ENCODE results near the gene FITM1.

The FITM1 gene

GRCh38 chr14:24160850-24161804 is 30.7 kb downstream of the FITM1 start, which contains the start of gene IRF9:
Gene IRF9, plus strand, starts transcription at chr14:24161265. Its CDS starts 880 bp downstream, at chr14:24162145.
- peak; percentile 80 for DNase-seq (ENCODE audit: low read depth)

DNA sequence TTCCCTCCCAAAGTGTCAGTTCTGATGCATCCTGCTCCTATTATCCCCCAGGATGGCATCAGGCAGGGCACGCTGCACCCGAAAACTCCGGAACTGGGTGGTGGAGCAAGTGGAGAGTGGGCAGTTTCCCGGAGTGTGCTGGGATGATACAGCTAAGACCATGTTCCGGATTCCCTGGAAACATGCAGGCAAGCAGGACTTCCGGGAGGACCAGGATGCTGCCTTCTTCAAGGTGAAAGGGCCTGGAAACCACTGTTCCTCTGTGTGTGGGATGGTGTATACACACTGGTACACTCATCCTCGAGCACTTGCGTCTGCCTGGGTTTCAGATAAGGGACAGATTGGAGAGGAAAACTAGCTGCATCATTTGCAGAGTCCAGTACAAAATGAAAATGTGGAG is 31.6 kb downstream of the FITM1 start:
- no peak for DNase-seq (ENCODE audit: low read depth)

DNA sequence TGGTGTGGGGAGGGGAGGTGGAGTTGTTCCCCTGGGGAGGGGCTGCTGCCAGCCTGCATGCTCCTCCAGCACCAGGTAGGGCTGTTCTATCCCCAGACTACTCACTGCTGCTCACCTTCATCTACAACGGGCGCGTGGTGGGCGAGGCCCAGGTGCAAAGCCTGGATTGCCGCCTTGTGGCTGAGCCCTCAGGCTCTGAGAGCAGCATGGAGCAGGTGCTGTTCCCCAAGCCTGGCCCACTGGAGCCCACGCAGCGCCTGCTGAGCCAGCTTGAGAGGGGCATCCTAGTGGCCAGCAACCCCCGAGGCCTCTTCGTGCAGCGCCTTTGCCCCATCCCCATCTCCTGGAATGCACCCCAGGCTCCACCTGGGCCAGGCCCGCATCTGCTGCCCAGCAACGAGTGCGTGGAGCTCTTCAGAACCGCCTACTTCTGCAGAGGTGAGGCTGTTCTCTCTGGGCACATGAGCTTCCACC is 34.1 kb downstream of the FITM1 start:
- DNase-seq (ENCODE audit: low read depth), result no peak

DNA sequence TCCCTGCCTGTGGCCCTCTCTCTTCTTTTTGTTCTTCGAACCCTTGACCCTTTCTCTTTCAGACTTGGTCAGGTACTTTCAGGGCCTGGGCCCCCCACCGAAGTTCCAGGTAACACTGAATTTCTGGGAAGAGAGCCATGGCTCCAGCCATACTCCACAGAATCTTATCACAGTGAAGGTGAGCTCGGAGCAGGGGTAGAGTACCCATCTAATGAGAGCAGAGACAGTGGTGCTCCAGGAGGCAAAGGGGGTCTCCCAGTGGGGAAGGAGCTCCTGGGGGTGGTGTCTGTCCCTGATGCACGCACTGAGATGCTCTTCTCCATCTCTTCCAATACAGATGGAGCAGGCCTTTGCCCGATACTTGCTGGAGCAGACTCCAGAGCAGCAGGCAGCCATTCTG is 35.3 kb downstream of the FITM1 start:
- DNase-seq (ENCODE audit: low read depth), result no peak

DNA sequence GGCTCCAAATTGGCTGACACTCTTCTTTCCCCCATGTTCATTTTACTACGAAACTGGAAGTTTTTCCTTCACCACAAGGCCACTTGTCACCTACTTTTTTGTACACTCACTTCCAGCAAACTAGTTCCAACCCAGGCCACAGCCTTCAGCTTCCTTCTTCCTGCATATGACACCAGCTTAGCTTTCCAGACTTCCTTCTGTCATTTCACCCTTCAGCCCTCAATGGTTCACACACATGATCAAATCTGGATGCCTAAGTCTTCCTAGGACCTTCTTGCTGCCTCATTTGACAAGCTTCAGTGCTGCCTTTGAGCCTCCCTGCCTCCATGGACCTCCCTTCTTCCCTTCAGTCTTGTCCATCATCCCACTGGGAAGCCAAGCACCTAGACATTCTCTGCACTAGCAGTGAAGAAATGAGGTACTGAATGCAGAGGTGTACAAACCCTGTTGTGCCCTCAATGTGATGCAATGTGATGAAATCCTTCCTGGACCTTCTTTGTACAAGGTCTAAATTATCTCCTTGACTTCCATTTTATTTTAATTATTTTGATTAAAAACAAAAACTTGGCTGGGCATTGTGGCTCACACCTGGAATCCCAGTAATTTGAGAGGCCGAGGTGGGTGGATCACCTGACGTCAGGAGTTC is 37.1 kb downstream of the FITM1 start:
- DNase-seq (ENCODE audit: low read depth), result no peak

GRCh38 chr14:24171422-24172260 is 41.2 kb downstream of the FITM1 start, which contains the start of gene REC8:
Gene REC8, plus strand, starts transcription at chr14:24172080. Its CDS starts 473 bp downstream, at chr14:24172553.
- no peak for DNase-seq (ENCODE audit: low read depth)

DNA sequence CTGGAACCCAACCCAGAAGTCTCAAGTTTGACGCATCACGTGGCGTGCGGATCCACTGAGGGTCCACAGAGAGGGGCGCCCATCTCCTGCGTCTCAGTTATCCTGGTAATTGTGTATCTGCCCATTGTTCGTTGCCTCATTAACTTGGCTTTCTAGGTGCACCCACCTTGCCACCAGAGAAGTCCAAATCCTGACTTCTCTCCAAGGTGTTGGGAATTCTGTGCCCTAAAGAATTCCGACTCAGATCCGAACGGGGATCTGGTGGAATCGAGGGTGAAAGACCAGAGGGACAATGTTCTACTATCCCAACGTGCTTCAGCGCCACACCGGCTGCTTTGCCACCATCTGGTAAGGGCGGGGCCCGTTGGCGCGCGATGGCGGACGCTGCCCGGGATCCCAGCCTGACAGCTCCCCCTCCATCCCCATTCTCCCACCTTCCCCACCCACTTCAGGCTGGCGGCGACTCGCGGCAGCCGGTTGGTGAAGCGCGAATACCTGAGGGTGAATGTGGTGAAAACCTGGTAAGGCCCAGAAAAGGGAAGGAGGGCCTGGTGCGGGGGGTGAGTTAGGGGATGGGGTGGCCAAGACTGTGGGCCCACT is 41.9 kb downstream of the FITM1 start:
- DNase-seq (ENCODE audit: low read depth), result no peak

- DNase-seq (ENCODE audit: low read depth), result no peak
Measured at GRCh38 chr14:24172871-24173281, 42.4 kb downstream of the FITM1 start.

DNA sequence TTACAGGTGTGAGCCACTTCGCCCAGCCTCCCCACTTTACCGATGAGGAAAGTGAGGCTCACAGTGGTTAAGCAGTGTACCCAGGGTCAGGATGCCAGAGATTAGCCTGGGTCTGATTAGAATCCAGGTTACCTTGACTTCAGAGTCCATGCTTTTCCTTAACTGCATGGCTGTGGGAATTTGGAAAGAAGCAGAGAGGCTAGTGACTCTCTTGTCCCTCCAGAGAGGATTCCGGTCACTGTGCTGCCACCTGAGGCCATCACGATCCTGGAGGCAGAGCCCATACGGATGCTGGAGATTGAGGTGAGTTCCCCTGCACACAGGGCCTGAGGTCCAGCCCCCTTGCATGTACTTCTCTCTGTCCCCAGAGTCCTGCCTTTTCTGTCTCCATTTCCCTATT is 46.1 kb downstream of the FITM1 start:
- no peak for DNase-seq (ENCODE audit: low read depth)

DNA sequence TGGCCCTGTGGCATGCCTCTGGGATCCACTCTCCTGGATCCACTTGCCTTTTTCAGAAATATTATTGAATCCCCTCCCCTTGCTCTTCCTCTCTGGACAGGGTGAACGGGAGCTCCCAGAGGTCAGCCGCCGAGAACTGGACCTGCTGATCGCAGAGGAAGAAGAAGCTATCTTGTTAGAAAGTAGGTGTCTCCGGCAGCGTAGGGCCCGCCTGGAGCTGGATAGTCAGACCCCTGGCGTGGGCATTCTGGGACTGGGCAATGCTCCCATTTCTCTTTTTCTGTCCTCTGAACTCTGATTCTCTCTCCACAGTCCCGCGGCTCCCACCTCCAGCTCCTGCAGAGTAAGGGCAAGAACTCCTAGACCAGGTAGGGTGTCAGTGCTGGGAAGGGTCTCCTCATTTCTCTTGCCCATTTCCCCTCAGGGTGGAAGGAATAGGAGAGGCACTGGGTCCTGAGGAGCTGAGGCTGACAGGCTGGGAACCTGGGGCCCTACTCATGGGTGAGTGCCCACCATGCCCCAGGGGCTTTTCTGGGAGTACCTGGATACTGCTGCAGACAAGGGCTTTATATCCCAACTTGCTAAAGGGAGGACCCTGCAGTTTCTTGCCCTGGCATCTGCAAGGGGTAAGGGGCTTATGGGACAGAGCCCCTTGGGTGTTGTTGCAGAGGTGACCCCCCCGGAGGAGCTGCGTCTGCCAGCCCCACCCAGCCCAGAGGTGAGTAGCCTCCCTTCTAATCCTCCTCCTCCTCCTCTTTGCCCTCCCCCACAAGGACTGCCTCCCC is 46.8 kb downstream of the FITM1 start:
- no peak for DNase-seq (ENCODE audit: low read depth)

- DNase-seq (ENCODE audit: low read depth), result no peak
Measured at GRCh38 chr14:24177891-24178290, 47.4 kb downstream of the FITM1 start.

DNA sequence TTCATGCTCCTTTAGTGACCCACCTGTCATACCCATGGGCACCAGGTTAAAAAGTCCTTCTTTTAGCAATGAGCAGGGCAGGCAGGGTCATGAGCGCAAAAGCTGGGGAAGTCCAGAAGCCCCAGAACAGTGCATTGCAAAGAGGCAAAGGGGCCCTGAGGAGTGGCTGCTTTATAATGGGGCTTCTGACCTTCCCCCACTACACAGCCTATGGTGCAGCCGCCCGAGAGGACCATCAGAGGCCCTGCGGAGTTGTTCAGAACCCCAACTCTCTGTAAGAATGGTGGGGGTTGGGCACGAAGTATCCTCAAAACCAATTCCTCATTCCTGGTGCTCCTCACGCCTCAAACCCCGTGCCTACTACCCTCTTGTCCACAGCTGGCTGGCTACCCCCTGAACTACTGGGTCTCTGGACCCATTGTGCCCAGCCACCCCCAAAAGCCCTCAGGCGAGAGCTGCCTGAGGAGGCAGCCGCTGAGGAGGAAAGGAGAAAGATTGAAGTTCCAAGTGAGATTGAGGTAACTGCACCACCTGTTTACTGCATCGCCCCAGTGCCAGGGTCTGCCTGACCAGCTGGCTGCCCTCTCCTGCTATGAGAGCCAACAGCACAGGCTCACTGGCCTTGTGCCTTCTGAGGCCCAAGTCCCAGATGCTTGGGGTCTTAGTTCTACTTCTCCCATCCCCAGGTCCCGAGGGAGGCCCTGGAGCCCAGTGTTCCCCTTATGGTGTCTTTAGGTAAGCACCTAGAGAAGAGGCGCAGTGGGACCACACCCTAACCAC is 48.1 kb downstream of the FITM1 start:
- no peak for DNase-seq (ENCODE audit: low read depth)

DNA sequence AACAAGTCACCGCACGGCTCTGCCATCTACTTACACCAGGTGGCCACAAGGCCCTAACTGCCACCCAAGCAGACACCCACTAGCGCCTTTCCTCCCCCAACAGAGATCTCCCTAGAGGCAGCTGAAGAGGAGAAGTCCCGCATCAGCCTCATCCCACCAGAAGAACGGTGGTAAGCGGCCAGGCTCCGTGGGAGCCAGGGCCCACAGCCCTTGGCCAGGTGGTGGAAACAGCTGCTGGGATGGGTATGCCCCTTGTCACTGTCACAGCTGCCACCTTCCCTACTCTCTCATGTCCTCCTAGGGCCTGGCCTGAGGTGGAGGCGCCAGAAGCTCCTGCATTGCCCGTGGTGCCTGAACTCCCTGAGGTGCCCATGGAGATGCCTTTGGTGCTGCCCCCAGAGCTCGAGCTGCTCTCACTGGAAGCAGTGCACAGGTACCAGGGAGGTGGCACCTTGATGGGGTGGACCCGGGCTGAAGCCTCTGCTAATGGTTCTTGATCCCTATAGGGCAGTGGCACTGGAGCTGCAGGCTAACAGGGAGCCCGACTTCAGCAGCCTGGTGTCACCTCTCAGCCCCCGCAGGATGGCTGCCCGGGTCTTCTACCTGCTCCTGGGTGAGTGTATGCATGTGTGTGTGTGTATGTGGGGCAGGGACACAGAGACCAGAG is 49.0 kb downstream of the FITM1 start:
- no peak for DNase-seq (ENCODE audit: low read depth)

DNA sequence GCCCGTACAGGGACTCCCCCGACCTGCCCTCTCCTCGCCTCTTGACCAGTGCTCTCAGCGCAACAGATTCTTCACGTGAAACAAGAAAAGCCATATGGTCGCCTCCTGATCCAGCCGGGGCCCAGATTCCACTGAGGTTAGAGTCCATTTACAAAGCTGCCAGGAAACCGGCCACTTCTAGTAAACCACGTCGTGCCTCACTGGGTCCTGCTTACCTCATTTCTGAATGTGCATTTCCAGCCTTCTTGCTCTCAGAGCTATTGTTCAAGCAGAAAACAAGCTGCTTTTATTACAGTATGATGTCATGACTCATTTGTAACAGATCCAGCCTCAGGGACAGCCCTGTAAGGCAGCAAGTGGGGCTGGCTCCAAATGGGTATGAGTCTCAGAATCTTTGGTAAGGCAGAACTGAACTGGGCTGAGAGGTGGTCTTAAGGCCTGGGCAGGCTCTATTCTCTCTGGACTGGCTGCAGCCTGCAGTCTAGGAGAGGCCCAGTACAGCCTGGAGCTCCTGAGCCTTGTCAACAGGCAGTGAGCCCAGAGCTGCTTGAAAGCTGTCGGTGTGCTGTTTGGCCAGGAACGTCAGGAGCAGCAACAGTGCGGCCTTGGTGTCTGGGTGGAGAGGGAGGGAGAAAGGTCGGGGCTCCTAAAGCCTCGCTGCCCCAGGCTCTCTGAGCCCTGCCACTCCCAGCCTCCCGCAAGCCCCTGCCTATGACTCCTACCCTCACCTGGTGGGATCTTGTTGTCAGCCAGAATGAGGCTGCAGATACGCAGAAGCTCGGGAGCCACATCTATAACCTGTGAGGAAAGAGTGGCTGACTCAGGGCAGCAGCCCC is 49.7 kb downstream of the FITM1 start:
- peak; percentile 76 for DNase-seq (ENCODE audit: low read depth)

DNA sequence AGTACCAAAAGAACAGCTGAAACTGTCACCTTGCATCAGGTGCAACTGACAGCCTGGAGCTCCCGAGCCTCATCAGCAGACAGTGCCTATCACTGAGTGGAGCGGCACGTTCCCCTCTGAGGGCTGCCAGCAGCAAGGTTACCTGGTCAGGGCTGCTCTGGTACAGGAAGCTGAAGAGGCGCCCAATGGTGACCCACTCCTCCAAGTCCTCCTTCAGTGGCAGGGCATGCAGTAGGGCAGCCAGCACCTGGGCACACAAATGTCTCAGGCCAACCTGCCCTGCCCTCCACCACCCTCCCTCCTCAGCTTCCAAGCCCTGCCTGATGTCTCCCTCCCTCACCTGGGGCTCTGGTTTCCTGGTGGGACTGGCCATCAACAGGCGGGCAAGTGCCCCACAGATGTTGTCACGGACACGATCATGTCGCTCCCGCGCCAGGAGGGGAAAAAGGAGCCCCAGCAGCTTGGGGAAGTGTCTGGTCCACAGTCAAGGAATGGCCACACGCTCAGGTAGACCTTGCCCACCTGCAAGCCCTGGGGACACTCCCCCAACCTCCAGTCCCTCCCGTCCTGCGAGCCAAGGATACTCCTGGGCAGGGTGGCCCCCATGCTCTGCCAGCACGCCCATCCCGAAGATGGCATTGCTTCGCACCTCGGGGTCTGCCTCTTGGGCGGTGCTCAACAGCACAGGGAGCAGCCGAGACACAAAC is 51.1 kb downstream of the FITM1 start:
- DNase-seq (ENCODE audit: low read depth), result no peak
